ENCODE results near the gene CTNNBL1. TPM values are rescaled to one million over a fixed set of nuclear protein-coding genes. Genes with fewer than 3 reads are reported as not detected.

The CTNNBL1 gene
- total RNA-seq, 4 donors from 2014 or later: 15.3 to 31.5 (median 27.2) TPM

DNA sequence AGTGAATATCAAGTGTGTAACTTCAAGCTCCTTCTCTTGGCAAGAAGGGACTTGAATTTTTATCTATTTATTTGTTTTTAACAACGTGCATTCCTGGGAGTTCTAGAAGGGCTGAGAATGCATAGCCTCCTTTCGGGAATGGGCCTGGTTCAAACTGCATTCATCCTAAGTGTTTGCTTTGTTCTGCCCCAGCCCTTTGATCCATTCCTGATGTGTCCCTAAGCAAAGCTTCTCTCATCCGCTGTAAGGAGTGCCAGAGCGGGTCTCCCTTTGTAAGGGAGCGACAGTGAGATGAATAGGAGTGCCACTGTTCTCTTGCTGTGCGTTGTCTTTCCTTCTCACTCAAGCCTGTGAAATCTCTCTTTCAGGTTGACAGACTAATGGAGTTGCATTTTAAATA lies 148.1 kb downstream of the CTNNBL1 start:
- peaks cover 0 to 72% (median 0%) of the 10 kb centered on the region in 3 donors for H3K36me3 ChIP-seq
- WGBS, 2 donors: 77 to 79% methylated on average over 6 of the region's 6 CpGs
- DNase-seq: no peak
- no peak overlapping the region for H3K27ac ChIP-seq
- no peaks in the 10 kb centered on the region for H3K4me1 ChIP-seq
- intact Hi-C loops (cut with DNase I): no loop called here
- no peak for TF ChIP-seq POLR2A (IDR thresholded peaks at IDR 0.05)
- TF ChIP-seq, protein P1, sequence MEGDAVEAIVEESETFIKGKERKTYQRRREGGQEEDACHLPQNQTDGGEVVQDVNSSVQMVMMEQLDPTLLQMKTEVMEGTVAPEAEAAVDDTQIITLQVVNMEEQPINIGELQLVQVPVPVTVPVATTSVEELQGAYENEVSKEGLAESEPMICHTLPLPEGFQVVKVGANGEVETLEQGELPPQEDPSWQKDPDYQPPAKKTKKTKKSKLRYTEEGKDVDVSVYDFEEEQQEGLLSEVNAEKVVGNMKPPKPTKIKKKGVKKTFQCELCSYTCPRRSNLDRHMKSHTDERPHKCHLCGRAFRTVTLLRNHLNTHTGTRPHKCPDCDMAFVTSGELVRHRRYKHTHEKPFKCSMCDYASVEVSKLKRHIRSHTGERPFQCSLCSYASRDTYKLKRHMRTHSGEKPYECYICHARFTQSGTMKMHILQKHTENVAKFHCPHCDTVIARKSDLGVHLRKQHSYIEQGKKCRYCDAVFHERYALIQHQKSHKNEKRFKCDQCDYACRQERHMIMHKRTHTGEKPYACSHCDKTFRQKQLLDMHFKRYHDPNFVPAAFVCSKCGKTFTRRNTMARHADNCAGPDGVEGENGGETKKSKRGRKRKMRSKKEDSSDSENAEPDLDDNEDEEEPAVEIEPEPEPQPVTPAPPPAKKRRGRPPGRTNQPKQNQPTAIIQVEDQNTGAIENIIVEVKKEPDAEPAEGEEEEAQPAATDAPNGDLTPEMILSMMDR (IDR thresholded peaks at IDR 0.05): no peak
- H3K27me3 ChIP-seq: no peaks in the 10 kb centered on the region
- H3K9me3 ChIP-seq: no peaks in the 10 kb centered on the region
- H3K4me3 ChIP-seq: no peak overlapping the region

DNA sequence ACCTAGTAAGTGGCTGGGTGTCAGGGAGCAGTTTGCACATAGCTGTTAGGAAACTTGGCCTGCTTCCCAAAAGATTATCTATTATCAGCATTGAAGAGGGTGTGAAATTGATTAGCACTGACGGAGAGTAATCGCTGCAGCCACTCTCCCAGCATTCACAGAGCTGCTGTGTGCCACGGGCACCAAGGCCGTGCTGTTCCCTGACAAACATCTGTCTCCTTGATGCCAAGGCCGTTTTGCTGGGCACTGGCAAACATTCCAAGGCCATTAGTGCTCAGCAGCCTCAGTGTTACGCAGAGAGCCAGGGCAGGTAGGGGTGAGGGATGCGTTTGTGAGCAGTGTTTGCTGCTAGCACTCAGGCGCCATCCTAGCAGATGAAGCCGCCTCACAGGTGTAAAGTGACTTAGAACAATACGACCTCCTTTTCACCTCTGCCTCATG lies 151.4 kb downstream of the CTNNBL1 start:
- 81 to 86% methylated on average over 10 of the region's 10 CpGs for WGBS, 2 donors
- H3K27me3 ChIP-seq: no peaks in the 10 kb centered on the region
- no peak for DNase-seq
- intact Hi-C loops (cut with DNase I): no loop called here
- H3K4me1 ChIP-seq: no peaks in the 10 kb centered on the region
- no peak overlapping the region for H3K27ac ChIP-seq
- H3K36me3 ChIP-seq: peaks cover 0 to 97% (median 0%) of the 10 kb centered on the region in 3 donors
- no peaks in the 10 kb centered on the region for H3K9me3 ChIP-seq
- H3K4me3 ChIP-seq: no peak overlapping the region
- TF ChIP-seq POLR2A (IDR thresholded peaks at IDR 0.05): no peak
- TF ChIP-seq, protein P1 (IDR thresholded peaks at IDR 0.05): no peak

DNA sequence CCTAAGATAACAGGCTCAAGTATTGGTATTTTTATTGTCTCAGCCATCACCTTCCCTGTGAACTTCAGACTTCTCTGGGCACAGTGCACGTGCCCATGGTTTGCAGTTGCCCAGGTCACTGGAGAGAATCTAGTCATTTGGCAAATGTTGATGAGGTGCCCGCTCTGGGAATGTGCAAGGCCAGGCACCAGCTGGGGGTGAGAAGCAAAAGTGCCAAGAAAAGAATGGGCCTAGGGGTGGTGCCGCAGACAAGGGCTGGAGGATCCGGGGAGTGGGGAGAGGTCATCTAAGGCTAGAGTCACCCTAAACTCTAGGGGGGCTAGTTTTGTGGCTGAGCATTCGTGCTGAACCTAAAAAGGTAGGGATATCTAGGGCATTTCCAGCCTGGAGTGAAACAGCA lies 152.0 kb downstream of the CTNNBL1 start:
- Histone ChIP-seq H3K27me3 (no peaks in the 10 kb centered on the region), H3K36me3 (peaks cover 0 to 97% (median 0%) of the 10 kb centered on the region in 3 donors), H3K4me3 (no peak overlapping the region), H3K27ac (no peak overlapping the region), H3K9me3 (no peaks in the 10 kb centered on the region), H3K4me1 (no peaks in the 10 kb centered on the region)
- WGBS, 2 donors: 86 to 96% methylated on average over 3 to 5 of the region's 5 CpGs
- intact Hi-C loops (cut with DNase I): no loop called here
- DNase-seq: no peak
- TF ChIP-seq, protein P1 (IDR thresholded peaks at IDR 0.05): no peak
- no peak for TF ChIP-seq POLR2A (IDR thresholded peaks at IDR 0.05)

DNA sequence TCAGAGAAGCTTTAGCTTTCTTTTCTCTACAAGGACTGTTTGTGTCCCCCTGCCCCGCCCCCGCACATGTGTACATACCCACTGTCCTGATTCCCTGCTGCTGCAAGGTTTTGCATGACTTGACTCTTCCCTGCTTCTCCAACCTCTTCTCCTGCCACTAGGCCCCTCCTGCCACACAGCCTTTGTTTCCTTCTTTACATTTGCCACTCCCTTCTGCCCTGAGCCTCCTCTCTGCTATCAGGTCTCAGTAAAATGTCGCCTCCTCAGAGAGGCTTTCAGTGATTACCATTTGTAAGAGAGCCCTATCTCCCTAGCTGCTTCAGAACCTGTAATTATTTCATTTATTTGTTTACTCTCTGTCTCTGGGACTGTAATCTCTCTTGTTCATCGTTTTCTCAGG lies 152.7 kb downstream of the CTNNBL1 start:
- Histone ChIP-seq H3K4me1 (no peaks in the 10 kb centered on the region), H3K36me3 (peaks cover 0 to 97% (median 0%) of the 10 kb centered on the region in 3 donors), H3K27me3 (no peaks in the 10 kb centered on the region), H3K9me3 (no peaks in the 10 kb centered on the region), H3K27ac (no peak overlapping the region), H3K4me3 (no peak overlapping the region)
- intact Hi-C loops (cut with DNase I): no loop called here
- no peak for DNase-seq
- no peak for TF ChIP-seq POLR2A (IDR thresholded peaks at IDR 0.05)
- TF ChIP-seq, protein P1 (IDR thresholded peaks at IDR 0.05): no peak
- 94 to 96% methylated on average over 4 of the region's 4 CpGs for WGBS, 2 donors

GRCh38 chr20:37848706-37849105 lies 154.9 kb downstream of the CTNNBL1 start:
- WGBS, 2 donors: 77 to 97% methylated on average over 5 of the region's 5 CpGs
- H3K4me3 ChIP-seq: no peak overlapping the region
- H3K27ac ChIP-seq: no peak overlapping the region
- intact Hi-C loops (cut with DNase I): no loop called here
- TF ChIP-seq POLR2A (IDR thresholded peaks at IDR 0.05): no peak
- TF ChIP-seq, protein P1 (IDR thresholded peaks at IDR 0.05): no peak
- H3K9me3 ChIP-seq: no peaks in the 10 kb centered on the region
- H3K27me3 ChIP-seq: no peaks in the 10 kb centered on the region
- H3K36me3 ChIP-seq: peaks cover 0 to 97% (median 0%) of the 10 kb centered on the region in 3 donors
- no peak for DNase-seq
- H3K4me1 ChIP-seq: no peaks in the 10 kb centered on the region
